ENCODE measurements around the gene PRPF6.
A peak's percentile ranks its signal among the peaks of the same experiment; 100 is the strongest.

PRPF6 gene

GRCh38 chr20:64038565-64039292 lies 57.8 kb downstream of the PRPF6 start:
- DNase-seq (ENCODE audit: low read depth), result peak; percentile 37
- peak overlapping the region; percentile 43 for H3K4me3 ChIP-seq (ENCODE audit: low read depth, low read length)
- TF ChIP-seq CTCF (IDR thresholded peaks at IDR 0.05; ENCODE audit: control insufficient read depth, extremely low read depth, insufficient read depth), result peak; percentile 80

DNA sequence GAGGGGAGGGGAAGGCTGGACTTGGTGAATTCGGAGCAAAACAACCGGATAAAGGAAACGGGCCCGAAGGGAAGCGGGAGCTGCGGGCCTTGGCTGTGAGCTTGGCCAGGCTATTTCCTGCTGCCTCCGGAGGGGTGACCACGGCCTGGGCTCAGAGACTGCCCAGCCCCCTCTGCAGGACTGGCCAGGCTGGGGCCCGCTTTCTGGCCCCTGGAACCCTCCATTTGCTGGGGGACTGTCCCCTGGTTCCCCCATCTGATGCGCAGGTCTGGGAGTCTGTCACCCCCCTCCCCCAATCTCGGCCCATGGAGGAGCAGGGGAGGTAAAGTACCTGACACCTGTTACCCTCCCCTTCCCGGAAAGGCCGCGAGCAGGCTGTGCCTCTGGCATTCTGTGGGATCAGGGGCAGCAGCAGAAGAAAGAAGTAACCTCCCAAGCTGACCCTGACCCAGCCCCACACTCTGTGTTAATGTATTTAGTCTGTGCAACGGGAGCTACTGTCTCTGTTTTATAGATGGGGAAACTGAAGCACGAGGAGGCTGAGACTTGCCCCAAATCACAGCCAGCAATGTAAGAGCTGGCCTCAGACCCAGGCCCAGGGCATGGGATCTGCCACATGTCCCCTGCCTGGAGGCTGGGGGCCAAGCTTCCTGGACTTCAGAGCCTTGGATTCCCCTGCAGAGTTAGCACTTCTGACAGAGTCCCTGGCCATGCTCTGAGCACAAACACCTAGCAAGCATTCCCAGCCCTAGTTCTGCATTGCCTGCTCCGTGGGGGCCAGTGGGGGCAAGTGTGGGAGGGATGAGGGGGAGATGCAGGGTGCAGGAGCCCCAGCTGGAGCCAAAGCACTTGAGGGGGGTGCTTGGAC lies 58.6 kb downstream of the PRPF6 start:
- H3K4me3 ChIP-seq (ENCODE audit: low read depth, low read length), result peak overlapping the region; percentile 43
- DNase-seq (ENCODE audit: low read depth), result no peak
- TF ChIP-seq CTCF (IDR thresholded peaks at IDR 0.05; ENCODE audit: control insufficient read depth, extremely low read depth, insufficient read depth), result no peak

DNA sequence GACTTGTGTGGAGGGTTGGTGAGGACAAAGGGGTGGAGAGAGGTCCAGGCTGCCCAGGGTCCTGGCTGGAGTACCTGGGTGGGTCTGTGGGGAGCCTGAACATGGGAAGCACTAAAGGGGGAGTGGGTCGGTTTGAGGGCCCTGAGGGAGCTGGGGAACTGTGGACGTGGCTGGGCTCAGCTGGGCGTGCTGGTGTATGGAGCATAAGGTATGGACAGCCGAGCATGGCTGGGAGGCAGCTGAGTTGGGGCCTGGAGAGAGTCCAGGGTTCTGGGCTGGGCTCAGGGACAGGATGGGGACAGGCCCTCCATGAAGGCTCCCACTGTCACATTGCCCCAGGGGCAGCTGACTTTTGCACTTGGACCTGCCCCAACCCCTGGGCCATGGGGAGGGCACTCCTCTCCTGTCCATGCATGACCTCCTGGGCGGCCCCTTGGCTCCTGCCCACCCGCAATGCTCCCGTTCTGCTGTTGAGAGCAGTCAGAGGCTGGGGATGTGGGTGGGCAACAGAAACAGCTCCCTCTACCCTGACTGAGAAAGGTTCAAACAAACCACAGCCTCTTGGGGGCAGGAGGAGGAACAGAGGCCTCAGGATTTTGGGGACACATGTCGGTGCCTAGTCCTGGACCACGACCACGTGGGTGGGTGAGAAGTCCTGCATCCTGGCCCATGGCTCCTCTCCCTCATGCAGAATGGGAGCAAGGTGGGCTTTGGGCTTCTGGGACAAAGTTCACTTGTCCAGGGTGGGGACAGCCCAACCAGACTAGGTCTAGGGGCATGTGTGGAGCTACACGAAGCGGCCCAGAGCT lies 59.5 kb downstream of the PRPF6 start:
- no peak overlapping the region for H3K4me3 ChIP-seq (ENCODE audit: low read depth, low read length)
- DNase-seq (ENCODE audit: low read depth), result no peak
- no peak for TF ChIP-seq CTCF (IDR thresholded peaks at IDR 0.05; ENCODE audit: control insufficient read depth, extremely low read depth, insufficient read depth)

- no peak for DNase-seq (ENCODE audit: low read depth)
- H3K4me3 ChIP-seq (ENCODE audit: low read depth, low read length), result no peak overlapping the region
- no peak for TF ChIP-seq CTCF (IDR thresholded peaks at IDR 0.05; ENCODE audit: control insufficient read depth, extremely low read depth, insufficient read depth)
Observed at GRCh38 chr20:64041040-64041780, 60.3 kb downstream of the PRPF6 start.

DNA sequence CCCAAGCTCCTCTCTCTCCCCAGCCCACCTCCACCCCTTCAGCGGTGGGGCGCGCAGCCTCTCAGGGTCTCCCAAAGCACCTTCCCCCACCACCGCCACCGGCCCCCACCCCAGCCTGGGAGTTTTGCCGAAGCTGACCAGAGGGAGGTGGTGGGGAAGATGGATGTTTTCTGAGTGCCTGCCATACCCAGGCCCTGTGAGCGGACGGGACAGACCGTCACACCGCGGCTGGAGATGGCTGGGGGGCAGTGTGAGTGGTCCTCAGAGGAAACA lies 60.8 kb downstream of the PRPF6 start:
- TF ChIP-seq CTCF (IDR thresholded peaks at IDR 0.05; ENCODE audit: control insufficient read depth, extremely low read depth, insufficient read depth), result no peak
- DNase-seq (ENCODE audit: low read depth), result no peak
- H3K4me3 ChIP-seq (ENCODE audit: low read depth, low read length), result no peak overlapping the region

- 0 out of 2 replicates have a peak overlapping the region, but pooled peaks have one; percentile 2 for H3K4me3 ChIP-seq (ENCODE audit: low read depth, low read length)
- no peak for TF ChIP-seq CTCF (IDR thresholded peaks at IDR 0.05; ENCODE audit: control insufficient read depth, extremely low read depth, insufficient read depth)
- no peak for DNase-seq (ENCODE audit: low read depth)
Observed at GRCh38 chr20:64042054-64042781, 61.3 kb downstream of the PRPF6 start.
